ENCODE measurements around the gene STAT5A.
"Not testable (repeated sequence)": the region's sequence is repeated elsewhere in the genome, so short reads cannot be mapped to it uniquely, and the experiment has no call there.

Gene STAT5A

GRCh38 chr17:42286411-42287221, 1.7 kb upstream of the STAT5A start:
- DNase-seq, result peak; percentile 60

DNA sequence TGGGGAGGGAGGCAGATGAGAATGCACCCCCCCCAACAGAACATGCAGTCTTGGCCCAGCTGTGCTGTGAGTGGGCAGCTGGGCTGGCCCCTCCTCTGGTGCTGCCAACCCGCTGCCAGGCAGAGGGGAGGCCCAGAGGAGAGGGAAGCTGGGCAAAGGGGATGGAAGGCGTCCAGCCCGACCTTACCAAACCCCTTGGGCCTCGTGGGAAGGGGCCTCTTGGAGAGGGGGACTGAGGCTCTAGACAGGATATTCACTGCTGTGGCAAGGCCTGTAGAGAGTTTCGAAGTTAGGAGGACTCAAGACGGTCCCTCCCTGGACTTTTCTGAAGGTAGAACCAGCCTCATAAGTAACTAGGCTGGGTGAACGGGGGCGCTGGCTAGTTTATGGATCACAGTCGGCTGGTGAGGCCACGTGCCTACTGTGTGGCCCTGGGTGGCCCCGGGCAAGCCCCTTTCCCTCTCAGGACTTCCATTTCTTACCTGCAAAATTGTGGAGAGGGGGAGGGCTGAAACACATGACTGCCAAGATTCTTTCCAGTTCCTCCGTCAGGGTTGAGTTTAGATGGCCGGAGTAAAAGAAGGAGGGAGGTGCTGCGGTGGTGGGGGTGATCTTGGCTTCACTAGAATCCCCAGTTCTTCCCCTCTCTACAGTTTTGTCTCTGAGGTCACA, 857 bp upstream of the STAT5A start:
- DNase-seq, result peak; percentile 83

DNA sequence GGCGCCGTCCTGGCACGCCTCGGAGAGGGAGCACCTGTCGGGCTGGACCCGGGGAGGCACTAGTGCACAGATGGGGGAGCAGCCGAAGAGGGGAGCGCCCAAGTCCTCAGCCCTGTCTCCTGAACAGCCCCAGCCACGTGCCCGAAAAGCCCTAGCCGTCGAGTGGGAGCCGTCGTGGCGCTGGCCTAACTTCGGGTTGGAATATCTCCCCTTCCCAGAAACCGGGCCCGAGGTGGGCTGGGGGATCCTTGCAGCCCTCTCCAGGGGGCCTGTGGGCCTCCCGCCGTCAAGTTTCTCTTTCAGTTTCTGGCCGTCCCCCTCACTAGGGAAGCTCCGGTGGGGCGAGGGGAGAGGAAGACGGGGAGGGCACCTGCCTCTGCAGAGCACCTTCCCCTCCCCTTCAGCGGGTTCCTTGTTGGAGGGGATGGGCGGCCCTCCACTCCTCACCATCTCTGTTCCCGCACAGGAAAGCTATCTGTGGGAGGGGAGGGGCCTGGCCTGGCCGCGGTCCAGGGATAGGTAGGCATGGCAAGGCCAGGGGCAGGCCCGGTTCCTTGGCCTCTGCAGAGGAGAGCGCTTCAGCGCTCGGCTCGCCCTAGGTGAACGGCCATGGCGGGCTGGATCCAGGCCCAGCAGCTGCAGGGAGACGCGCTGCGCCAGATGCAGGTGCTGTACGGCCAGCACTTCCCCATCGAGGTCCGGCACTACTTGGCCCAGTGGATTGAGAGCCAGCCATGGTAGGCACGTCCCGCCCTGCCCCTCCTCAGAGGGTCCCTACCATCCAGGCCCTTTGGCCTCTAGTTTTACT, 709 bp downstream of the STAT5A start:
- peak; percentile 37 for DNase-seq

GRCh38 chr17:42289611-42290181, 1.4 kb downstream of the STAT5A start:
- peak; percentile 29 for DNase-seq

DNA sequence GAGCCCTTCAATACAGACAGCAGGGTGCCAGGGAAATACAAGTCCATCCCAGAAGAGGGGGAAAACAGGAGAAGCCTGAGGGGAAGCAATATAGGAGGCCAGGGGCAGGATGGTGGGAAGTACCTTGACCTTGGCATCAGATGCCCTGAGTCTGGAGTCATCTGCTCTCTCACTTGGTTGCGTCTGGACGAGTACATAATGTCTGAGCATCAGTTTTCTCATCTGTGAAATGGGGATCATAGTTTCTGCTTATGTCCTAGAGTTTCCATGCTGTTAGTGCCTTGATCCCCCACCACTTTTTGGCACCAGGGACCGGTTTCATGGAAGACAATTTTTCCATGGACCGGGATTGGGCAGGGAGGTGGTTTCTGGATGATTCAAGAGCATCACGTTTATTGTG, 2.3 kb downstream of the STAT5A start:
- no peak for DNase-seq

- no peak for DNase-seq
Observed at GRCh38 chr17:42291129-42291528, 2.8 kb downstream of the STAT5A start.

- peak; percentile 1 for DNase-seq
Observed at GRCh38 chr17:42294469-42295398, 6.4 kb downstream of the STAT5A start.

GRCh38 chr17:42296012-42296411, 7.7 kb downstream of the STAT5A start:
- no peak for DNase-seq

DNA sequence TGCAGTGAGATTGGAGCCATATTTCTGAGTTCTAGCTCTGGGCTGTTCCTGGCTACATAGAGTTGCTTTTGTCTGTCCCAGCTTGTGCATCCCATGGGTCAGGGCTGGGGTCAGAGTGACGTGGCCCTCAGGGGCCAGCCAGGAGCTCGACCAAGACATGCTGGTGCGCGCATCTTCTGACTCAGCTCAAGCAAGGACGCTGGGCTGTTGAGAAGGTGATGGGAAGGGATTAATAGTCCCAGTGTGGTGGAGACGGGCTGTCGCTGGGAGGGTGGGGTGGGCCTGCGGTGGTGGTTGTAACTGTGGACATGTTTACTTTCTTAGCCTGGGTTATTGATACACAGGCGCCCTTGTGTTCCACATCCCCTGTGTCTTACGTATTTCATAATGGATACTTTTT, 9.5 kb downstream of the STAT5A start:
- not testable (repeated sequence) for DNase-seq

DNA sequence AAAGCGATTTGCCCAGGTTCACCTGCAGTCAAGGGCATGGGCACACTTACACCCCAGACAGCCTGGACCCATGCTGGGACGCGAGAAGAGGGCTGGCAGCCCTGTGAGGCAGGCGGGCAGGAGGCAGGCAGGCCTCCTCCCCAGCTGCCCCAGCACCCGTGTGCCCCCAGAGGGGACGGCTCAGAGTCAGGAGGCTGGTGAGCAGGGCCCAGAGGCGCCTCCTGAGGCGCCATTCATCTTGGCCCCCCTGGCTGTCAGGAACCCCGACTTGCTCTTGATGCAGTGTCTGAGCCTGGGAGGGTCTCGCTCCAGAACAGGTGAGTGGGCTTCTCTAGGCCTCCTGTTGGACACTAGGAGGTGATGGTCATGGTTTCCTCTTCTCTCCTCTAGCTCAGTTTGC, 11.1 kb downstream of the STAT5A start:
- DNase-seq, result not testable (repeated sequence)

DNA sequence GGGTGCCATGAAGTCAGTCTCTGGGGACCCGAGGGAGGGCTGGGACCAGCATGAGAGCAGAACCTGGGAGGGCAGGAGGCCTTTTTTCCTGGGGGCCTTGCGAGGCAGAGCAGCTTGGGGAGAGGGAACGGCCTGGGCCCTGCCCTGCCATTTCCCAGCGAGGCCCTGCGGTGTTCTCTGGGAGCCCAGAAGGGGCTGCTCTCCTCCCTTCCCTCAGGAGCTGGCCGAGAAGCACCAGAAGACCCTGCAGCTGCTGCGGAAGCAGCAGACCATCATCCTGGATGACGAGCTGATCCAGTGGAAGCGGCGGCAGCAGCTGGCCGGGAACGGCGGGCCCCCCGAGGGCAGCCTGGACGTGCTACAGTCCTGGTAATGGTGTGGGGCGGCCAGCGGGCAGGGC, 11.6 kb downstream of the STAT5A start:
- DNase-seq, result not testable (repeated sequence)

DNA sequence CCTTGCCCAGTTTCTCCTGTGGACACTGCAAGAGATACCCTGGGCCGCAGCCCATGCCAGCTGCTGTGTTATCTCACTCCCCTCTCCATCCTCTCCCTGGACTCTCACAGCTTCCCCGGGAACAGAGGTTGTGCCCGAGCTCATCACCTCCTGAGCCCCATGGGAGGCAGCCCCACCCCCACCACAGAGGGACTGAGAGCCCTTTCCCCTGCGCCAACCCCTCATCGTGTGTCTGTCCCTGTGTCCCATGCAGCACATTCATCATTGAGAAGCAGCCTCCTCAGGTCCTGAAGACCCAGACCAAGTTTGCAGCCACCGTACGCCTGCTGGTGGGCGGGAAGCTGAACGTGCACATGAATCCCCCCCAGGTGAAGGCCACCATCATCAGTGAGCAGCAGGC, 12.7 kb downstream of the STAT5A start:
- DNase-seq, result no peak

DNA sequence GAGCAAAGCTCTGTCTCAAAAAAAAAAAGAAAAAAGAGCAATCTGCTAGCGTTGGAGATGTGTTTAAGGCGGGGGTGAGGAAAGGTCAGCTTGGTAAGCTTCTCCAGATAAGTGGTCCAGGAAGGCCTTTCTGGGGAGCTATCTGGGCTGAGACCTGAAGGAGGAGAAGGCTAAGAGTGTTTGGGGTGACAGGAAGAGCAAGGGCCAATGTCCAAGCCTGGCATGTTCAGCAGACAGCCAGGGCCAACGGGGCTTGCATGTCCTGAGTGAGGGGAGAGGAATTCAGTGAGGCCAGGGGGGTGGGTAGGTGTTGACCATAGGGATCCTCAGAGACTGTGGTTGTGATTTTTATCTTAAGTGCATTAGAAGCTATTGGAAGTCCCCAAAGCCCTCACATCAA, 15.4 kb downstream of the STAT5A start:
- DNase-seq, result no peak

DNA sequence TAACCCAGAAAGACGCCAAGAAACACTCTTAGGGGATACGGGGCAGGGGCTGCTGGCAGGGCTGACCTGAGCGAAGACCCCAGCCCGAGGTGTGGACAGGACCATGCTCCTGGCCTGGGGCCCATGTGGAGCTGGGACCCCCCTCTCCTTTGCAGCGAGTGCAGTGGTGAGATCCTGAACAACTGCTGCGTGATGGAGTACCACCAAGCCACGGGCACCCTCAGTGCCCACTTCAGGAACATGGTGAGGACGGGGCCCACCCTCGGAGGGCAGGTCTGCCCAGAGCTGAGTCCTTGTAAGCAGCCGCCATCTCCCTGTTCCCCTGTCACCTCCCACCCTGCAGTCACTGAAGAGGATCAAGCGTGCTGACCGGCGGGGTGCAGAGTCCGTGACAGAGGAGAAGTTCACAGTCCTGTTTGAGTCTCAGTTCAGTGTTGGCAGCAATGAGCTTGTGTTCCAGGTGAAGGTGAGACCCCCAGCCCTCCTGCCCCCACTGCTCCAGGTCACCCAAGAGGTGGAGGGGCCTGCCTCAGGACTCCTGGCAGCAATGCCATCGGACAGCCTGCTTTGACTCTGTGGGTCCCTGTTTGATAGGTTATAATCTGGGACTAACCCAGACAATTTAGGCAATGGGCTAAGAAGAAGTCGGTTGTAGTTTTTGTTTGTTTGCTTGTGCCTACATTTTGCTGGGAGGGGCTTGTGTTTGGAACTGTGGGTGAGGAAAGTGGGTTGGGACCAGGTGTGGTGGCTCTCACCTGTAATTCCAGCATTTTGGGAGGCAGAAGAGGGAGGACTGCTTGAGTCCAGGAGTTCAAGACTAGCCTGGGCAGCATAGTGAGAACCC, 16.1 kb downstream of the STAT5A start:
- no peak for DNase-seq

- not testable (repeated sequence) for DNase-seq
Observed at GRCh38 chr17:42305031-42305330, 16.7 kb downstream of the STAT5A start.

- no peak for DNase-seq
Observed at GRCh38 chr17:42305543-42306384, 17.5 kb downstream of the STAT5A start.

- DNase-seq, result no peak
Observed at GRCh38 chr17:42306385-42306667, 18.0 kb downstream of the STAT5A start.

GRCh38 chr17:42307362-42307927, 19.1 kb downstream of the STAT5A start:
- no peak for DNase-seq

GRCh38 chr17:42308446-42308845, 20.1 kb downstream of the STAT5A start:
- no peak for DNase-seq

- DNase-seq, result no peak
Observed at GRCh38 chr17:42309142-42309541, 20.8 kb downstream of the STAT5A start.
